Loucy (cell line): ENCODE results near the gene UBE2QL1.

Experiments used
- H2AFZ ChIP-seq: fragments of 200-600 bp; sonication (generic); 2 replicates; pipeline ENCODE4 v1.6.0; 2016; ENCODE audit warnings: antibody characterized with exemption, mild to moderate bottlenecking, low read length, moderate library complexity
- H3F3A ChIP-seq: fragments of 200-600 bp; 2 replicates; pipeline ENCODE4 v1.6.0; 2016; ENCODE audit warnings: antibody characterized with exemption, low read depth, mild to moderate bottlenecking
- H3K27me3 ChIP-seq: fragments of 200-600 bp; sonication (generic); 2 replicates; pipeline ENCODE4 v1.6.1; 2014; ENCODE audit warnings: low read length, mild to moderate bottlenecking; ENCODE audit not compliant: insufficient read depth, poor library complexity, severe bottlenecking
- H3K36me3 ChIP-seq: fragments of 200-600 bp; sonication (generic); 2 replicates; pipeline ENCODE4 v1.6.1; 2016; ENCODE audit warnings: low read length; ENCODE audit not compliant: insufficient read depth
- H3K4me1 ChIP-seq: fragments of 200-600 bp; sonication (generic); 2 replicates; pipeline ENCODE4 v1.5.1; 2014; ENCODE audit warnings: low read length, mild to moderate bottlenecking; ENCODE audit not compliant: insufficient read depth, poor library complexity, severe bottlenecking
- H3K4me2 ChIP-seq: fragments of 200-600 bp; sonication (generic); 2 replicates; pipeline ENCODE4 v1.6.0; 2014; ENCODE audit warnings: antibody characterized with exemption, low read length, low read depth, mild to moderate bottlenecking; ENCODE audit not compliant: poor library complexity, severe bottlenecking
- H3K4me3 ChIP-seq: fragments of 200-600 bp; sonication (generic); 2 replicates; pipeline ENCODE4 v1.5.1; 2014; ENCODE audit warnings: low read length, mild to moderate bottlenecking, mixed read lengths; ENCODE audit not compliant: poor library complexity, severe bottlenecking
- H3K79me2 ChIP-seq: fragments of 200-600 bp; sonication (generic); 2 replicates; pipeline ENCODE4 v1.6.1; 2014; ENCODE audit warnings: low read length; ENCODE audit not compliant: insufficient read depth
- H3K9ac ChIP-seq: fragments of 200-600 bp; sonication (generic); 2 replicates; pipeline ENCODE4 v1.6.0; 2014; ENCODE audit warnings: mild to moderate bottlenecking, low read depth, low read length, moderate library complexity; ENCODE audit not compliant: poor library complexity, severe bottlenecking
- H3K9me2 ChIP-seq: fragments of 200-600 bp; sonication (generic); replicated peaks from 2 replicates; pipeline ENCODE4 v1.6.1; 2016; ENCODE audit warnings: low read depth, low read length, mixed read lengths
- H3K9me3 ChIP-seq: fragments of 200-600 bp; sonication (generic); 2 replicates; pipeline ENCODE4 v1.6.1; 2014; ENCODE audit warnings: mild to moderate bottlenecking, antibody characterized with exemption, low read length, low read depth; ENCODE audit not compliant: insufficient read depth
- H4K20me1 ChIP-seq: fragments of 200-600 bp; sonication (generic); 2 replicates; pipeline ENCODE4 v1.6.0; 2014; ENCODE audit warnings: antibody characterized with exemption, low read length, mild to moderate bottlenecking; ENCODE audit not compliant: insufficient read depth, poor library complexity, severe bottlenecking
- CTCF ChIP-seq: fragments of 200-600 bp; sonication (generic); conservative IDR thresholded peaks from 2 replicates; pipeline ENCODE4 v1.5.1; 2014; ENCODE audit warnings: mild to moderate bottlenecking, antibody characterized with exemption, low read length
- EZH2phosphoT487 ChIP-seq: fragments of 200-600 bp; IDR thresholded peaks from 2 replicates; pipeline ENCODE4 v1.6.1; 2018; ENCODE audit warnings: antibody characterized with exemption, mild to moderate bottlenecking, moderate library complexity, borderline replicate concordance

The UBE2QL1 gene

GRCh38 chr5:6542421-6543345 is 94.0 kb downstream of the UBE2QL1 start:
- Histone ChIP-seq H2AFZ (no peak overlapping the region), H3K4me3 (no peak overlapping the region), H3K79me2 (no peaks in the 10 kb centered on the region), H3K4me2 (no peak overlapping the region), H3K27me3 (no peaks in the 10 kb centered on the region), H3F3A (no peaks in the 10 kb centered on the region), H3K9me2 (no peaks in the 10 kb centered on the region), H3K36me3 (no peaks in the 10 kb centered on the region), H4K20me1 (no peaks in the 10 kb centered on the region), H3K4me1 (no peaks in the 10 kb centered on the region), H3K9me3 (no peaks in the 10 kb centered on the region; the same call in 1 of the 2 replicates), H3K9ac (no peak overlapping the region)
- no peak for TF ChIP-seq EZH2phosphoT487

- Histone ChIP-seq H2AFZ (no peak overlapping the region), H3K9me2 (no peaks in the 10 kb centered on the region), H3K9ac (no peak overlapping the region), H3K4me3 (no peak overlapping the region), H3K4me2 (no peak overlapping the region), H3K36me3 (no peaks in the 10 kb centered on the region), H4K20me1 (no peaks in the 10 kb centered on the region), H3F3A (no peaks in the 10 kb centered on the region), H3K27me3 (no peaks in the 10 kb centered on the region), H3K9me3 (no peaks in the 10 kb centered on the region; the same call in 1 of the 2 replicates), H3K4me1 (no peaks in the 10 kb centered on the region), H3K79me2 (no peaks in the 10 kb centered on the region)
- TF ChIP-seq EZH2phosphoT487 (no peak), CTCF (no peak)
Observed at GRCh38 chr5:6543346-6543730, 94.7 kb downstream of the UBE2QL1 start.

DNA sequence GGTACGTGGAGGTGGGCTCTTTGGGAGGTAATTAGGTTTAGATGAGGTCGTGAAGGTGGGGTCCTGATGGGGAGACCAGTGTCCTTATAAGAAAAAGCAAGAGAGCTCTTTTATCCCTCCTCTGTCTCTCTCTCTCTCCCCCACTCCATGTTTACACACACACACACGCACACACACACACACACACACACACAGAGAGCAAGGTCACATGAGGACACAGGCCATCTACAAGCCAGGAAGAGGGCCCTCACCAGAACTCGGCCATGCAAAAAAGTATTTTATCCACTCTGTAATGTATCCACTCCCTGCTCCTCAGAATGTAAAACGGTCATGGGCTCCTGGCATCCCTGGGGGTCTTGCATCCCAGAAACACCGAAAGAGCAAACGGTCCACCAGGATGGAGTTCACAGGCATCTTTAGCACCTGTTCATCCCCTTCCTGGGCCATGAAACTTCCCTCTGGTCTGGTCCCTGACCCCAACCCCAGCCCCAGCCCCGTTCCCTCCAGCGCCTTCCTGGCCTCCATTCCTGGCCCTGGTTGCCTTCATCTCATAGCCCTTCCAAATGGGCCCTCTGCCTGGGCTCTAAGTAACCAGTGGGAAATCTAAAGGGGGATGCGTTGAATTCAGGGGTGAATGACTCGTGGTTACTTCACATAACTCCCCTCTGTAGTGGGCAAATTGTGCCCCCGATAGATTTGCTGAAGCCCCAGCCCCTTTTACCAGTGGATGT is 95.3 kb downstream of the UBE2QL1 start:
- Histone ChIP-seq H3K4me1 (no peaks in the 10 kb centered on the region), H3K4me3 (no peak overlapping the region), H3K9ac (no peak overlapping the region), H3K36me3 (no peaks in the 10 kb centered on the region), H3K79me2 (no peaks in the 10 kb centered on the region), H3F3A (no peaks in the 10 kb centered on the region), H3K27me3 (no peaks in the 10 kb centered on the region), H2AFZ (no peak overlapping the region), H3K4me2 (no peak overlapping the region), H3K9me3 (no peaks in the 10 kb centered on the region; the same call in 1 of the 2 replicates), H4K20me1 (no peaks in the 10 kb centered on the region), H3K9me2 (no peaks in the 10 kb centered on the region)
- TF ChIP-seq EZH2phosphoT487 (no peak), CTCF (no peak)
